ENCODE measurements around the gene TECR. TPM values are rescaled to one million over a fixed set of nuclear protein-coding genes. Genes with fewer than 3 reads are reported as not detected.
"Not testable (repeated sequence)": the region's sequence is repeated elsewhere in the genome, so short reads cannot be mapped to it uniquely, and the experiment has no call there.

TECR gene
- total RNA-seq, 1 experiment from 2014 or later = 164 TPM

GRCh38 chr19:14611051-14611450 is 81.7 kb downstream of the TECR start:
- Histone ChIP-seq H2AFZ (ENCODE audit: low read length) (no peak overlapping the region), H2BK120ac (ENCODE audit: low read depth, low read length, poor library complexity, severe bottlenecking) (no peak overlapping the region), H3K79me2 (ENCODE audit: insufficient read depth, low read length) (no peaks in the 10 kb centered on the region), H3K18ac (ENCODE audit: insufficient read length, low read depth, low read length) (no peak overlapping the region), H3K9ac (ENCODE audit: extremely low read depth, insufficient read length, low read length) (no peak overlapping the region), H3K23ac (ENCODE audit: insufficient read length, low read depth, low read length) (no peak overlapping the region), H3K4me1 (ENCODE audit: insufficient read depth, low read length) (no peaks in the 10 kb centered on the region), H4K5ac (ENCODE audit: insufficient read length, low read depth, low read length) (no peak overlapping the region), H3K9me3 (ENCODE audit: control insufficient read depth, low read depth, low read length) (no peaks in the 10 kb centered on the region), H2BK15ac (ENCODE audit: low read depth, low read length) (no peak overlapping the region), H2BK5ac (ENCODE audit: insufficient read length, low read length) (no peak overlapping the region), H3K56ac (ENCODE audit: insufficient read length, low read depth, low read length) (no peak overlapping the region), H3K14ac (ENCODE audit: insufficient read depth, low read length) (no peak overlapping the region), H4K20me1 (ENCODE audit: control insufficient read depth, insufficient read depth, insufficient read length) (no peaks in the 10 kb centered on the region), H3K4ac (ENCODE audit: low read depth, low read length) (no peak overlapping the region), H3K4me2 (ENCODE audit: insufficient read depth, insufficient read length, low read length) (no peak overlapping the region), H3K27ac (ENCODE audit: insufficient read length, low read depth, low read length) (no peak overlapping the region), H2BK20ac (ENCODE audit: low read depth, low read length, poor library complexity, severe bottlenecking) (no peak overlapping the region), H3T11ph (ENCODE audit: low read length) (no peak overlapping the region), H3K27me3 (ENCODE audit: insufficient read depth, low read length) (no peaks in the 10 kb centered on the region), H3K23me2 (ENCODE audit: insufficient read length, low read depth, low read length, poor library complexity, severe bottlenecking) (no peaks in the 10 kb centered on the region), H3K79me1 (ENCODE audit: insufficient read depth, low read depth, low read length, poor library complexity, severe bottlenecking) (no peaks in the 10 kb centered on the region), H2AK5ac (ENCODE audit: insufficient read length, low read length) (no peak overlapping the region), H4K91ac (ENCODE audit: insufficient read length, low read depth, low read length) (no peak overlapping the region), H2BK12ac (ENCODE audit: insufficient read length, low read depth, low read length) (no peak overlapping the region), H4K8ac (replicated peaks; ENCODE audit: insufficient read length, low read depth, low read length) (no peak overlapping the region)
- no peak for DNase-seq
- no CpG with 5 or more reads among the region's 4 CpGs for WGBS (ENCODE audit: extremely low coverage, insufficient read length, low lambda C conversion rate)
- H3K27me3 Mint-ChIP-seq (ENCODE audit: low read depth) = peaks cover 4% of the 10 kb centered on the region
- TF ChIP-seq CTCF (conservative IDR thresholded peaks at IDR 0.05) = no peak
- H3K36me3 Mint-ChIP-seq (ENCODE audit: insufficient read depth in 1 of 3, low read depth in 3 of 3) = peaks cover under 1 to 25% (median 9%) of the 10 kb centered on the region in 3 experiments; a peak in 6 of 7 replicates
- no peak overlapping the region for H3K4me3 Mint-ChIP-seq
- no peak overlapping the region for H3K27ac Mint-ChIP-seq
- H3K4me1 Mint-ChIP-seq = no peaks in the 10 kb centered on the region
- H3K9me3 Mint-ChIP-seq = peaks cover 23 to 92% of the 10 kb centered on the region in 2 experiments

- H3K56ac ChIP-seq (ENCODE audit: insufficient read length, low read depth, low read length); H2BK5ac ChIP-seq (ENCODE audit: insufficient read length, low read length); H2AK5ac ChIP-seq (ENCODE audit: insufficient read length, low read length); H3K4ac ChIP-seq (ENCODE audit: low read depth, low read length); H3K27me3 Mint-ChIP-seq (ENCODE audit: low read depth); H4K5ac ChIP-seq (ENCODE audit: insufficient read length, low read depth, low read length); H4K20me1 ChIP-seq (ENCODE audit: control insufficient read depth, insufficient read depth, insufficient read length); H3T11ph ChIP-seq (ENCODE audit: low read length); H3K18ac ChIP-seq (ENCODE audit: insufficient read length, low read depth, low read length); H2BK20ac ChIP-seq (ENCODE audit: low read depth, low read length, poor library complexity, severe bottlenecking); H3K9me3 ChIP-seq (ENCODE audit: control insufficient read depth, low read depth, low read length); H3K4me1 Mint-ChIP-seq; H3K27ac Mint-ChIP-seq; H2BK15ac ChIP-seq (ENCODE audit: low read depth, low read length); H3K27ac ChIP-seq (ENCODE audit: insufficient read length, low read depth, low read length); H3K79me1 ChIP-seq (ENCODE audit: insufficient read depth, low read depth, low read length, poor library complexity, severe bottlenecking); H3K23me2 ChIP-seq (ENCODE audit: insufficient read length, low read depth, low read length, poor library complexity, severe bottlenecking); H3K79me2 ChIP-seq (ENCODE audit: insufficient read depth, low read length); H2BK12ac ChIP-seq (ENCODE audit: insufficient read length, low read depth, low read length); H3K4me2 ChIP-seq (ENCODE audit: insufficient read depth, insufficient read length, low read length); H3K9ac ChIP-seq (ENCODE audit: extremely low read depth, insufficient read length, low read length); H3K4me3 Mint-ChIP-seq; H3K14ac ChIP-seq (ENCODE audit: insufficient read depth, low read length); H4K91ac ChIP-seq (ENCODE audit: insufficient read length, low read depth, low read length); H3K4me1 ChIP-seq (ENCODE audit: insufficient read depth, low read length); H2AFZ ChIP-seq (ENCODE audit: low read length); H3K23ac ChIP-seq (ENCODE audit: insufficient read length, low read depth, low read length); H3K27me3 ChIP-seq (ENCODE audit: insufficient read depth, low read length); H4K8ac ChIP-seq (replicated peaks; ENCODE audit: insufficient read length, low read depth, low read length); DNase-seq; H2BK120ac ChIP-seq (ENCODE audit: low read depth, low read length, poor library complexity, severe bottlenecking): not testable (repeated sequence)
- Mint-ChIP-seq H3K36me3 (ENCODE audit: insufficient read depth in 1 of 3, low read depth in 3 of 3) (peaks cover 2 to 26% (median 10%) of the 10 kb centered on the region in 3 experiments; a peak in 6 of 7 replicates), H3K9me3 (peaks cover 28 to 93% of the 10 kb centered on the region in 2 experiments)
- WGBS (ENCODE audit: extremely low coverage, insufficient read length, low lambda C conversion rate) = no CpG with 5 or more reads among the region's 5 CpGs
Measured at GRCh38 chr19:14612242-14612641, 82.8 kb downstream of the TECR start.

All from H9 (cell line).